Measurements from ENCODE around the gene GTF2A1L.

GTF2A1L gene

GRCh38 chr2:48624696-48625095 lies 7.0 kb downstream of the GTF2A1L start:
- Histone ChIP-seq H3K9me3 (ENCODE audit: low read length) (no peaks in the 10 kb centered on the region), H3K9ac (ENCODE audit: low read length) (no peak overlapping the region), H3K79me2 (ENCODE audit: insufficient read depth, low read length) (no peaks in the 10 kb centered on the region), H4K20me1 (ENCODE audit: insufficient read depth, low read length) (no peaks in the 10 kb centered on the region), H3K27ac (ENCODE audit: low read depth, low read length, poor library complexity, severe bottlenecking) (no peak overlapping the region), H3K36me3 (ENCODE audit: insufficient read depth, low read length) (no peaks in the 10 kb centered on the region), H3K9me2 (ENCODE audit: low read depth, low read length) (no peaks in the 10 kb centered on the region), H3K4me3 (ENCODE audit: low read depth, low read length, poor library complexity, severe bottlenecking) (no peak overlapping the region), H2AFZ (ENCODE audit: low read length) (no peak overlapping the region), H3F3A (ENCODE audit: insufficient read depth, low read length) (no peaks in the 10 kb centered on the region), H3K27me3 (ENCODE audit: insufficient read depth, low read length) (no peaks in the 10 kb centered on the region), H3K4me2 (ENCODE audit: low read length) (no peak overlapping the region), H3K4me1 (ENCODE audit: insufficient read depth, low read length, severe bottlenecking) (no peaks in the 10 kb centered on the region)
- no peak for TF ChIP-seq EZH2 (IDR thresholded peaks at IDR 0.05; ENCODE audit: borderline replicate concordance, low read length)

- H3K4me2 ChIP-seq (ENCODE audit: low read length), result no peak overlapping the region
- TF ChIP-seq EZH2 (IDR thresholded peaks at IDR 0.05; ENCODE audit: borderline replicate concordance, low read length) (no peak), CTCF (IDR thresholded peaks at IDR 0.05; ENCODE audit: low read length) (no peak)
- H4K20me1 ChIP-seq (ENCODE audit: insufficient read depth, low read length), result no peaks in the 10 kb centered on the region
- H3K9ac ChIP-seq (ENCODE audit: low read length), result no peak overlapping the region
- no peaks in the 10 kb centered on the region for H3K4me1 ChIP-seq (ENCODE audit: insufficient read depth, low read length, severe bottlenecking)
- H3K27me3 ChIP-seq (ENCODE audit: insufficient read depth, low read length), result no peaks in the 10 kb centered on the region
- no peaks in the 10 kb centered on the region for H3K9me2 ChIP-seq (ENCODE audit: low read depth, low read length)
- no peak overlapping the region for H3K27ac ChIP-seq (ENCODE audit: low read depth, low read length, poor library complexity, severe bottlenecking)
- H2AFZ ChIP-seq (ENCODE audit: low read length), result no peak overlapping the region
- no peaks in the 10 kb centered on the region for H3K36me3 ChIP-seq (ENCODE audit: insufficient read depth, low read length)
- no peak overlapping the region for H3K4me3 ChIP-seq (ENCODE audit: low read depth, low read length, poor library complexity, severe bottlenecking)
- H3K9me3 ChIP-seq (ENCODE audit: low read length), result no peaks in the 10 kb centered on the region
- H3K79me2 ChIP-seq (ENCODE audit: insufficient read depth, low read length), result no peaks in the 10 kb centered on the region
- H3F3A ChIP-seq (ENCODE audit: insufficient read depth, low read length), result no peaks in the 10 kb centered on the region
These were observed 8.4 kb downstream of the GTF2A1L start for GRCh38 chr2:48626047-48626446.

- Histone ChIP-seq H4K20me1 (ENCODE audit: insufficient read depth, low read length) (no peaks in the 10 kb centered on the region), H3K27me3 (ENCODE audit: insufficient read depth, low read length) (no peaks in the 10 kb centered on the region)
- TF ChIP-seq CTCF (IDR thresholded peaks at IDR 0.05; ENCODE audit: low read length) (no peak), EZH2 (IDR thresholded peaks at IDR 0.05; ENCODE audit: borderline replicate concordance, low read length) (no peak)
These were observed 15.5 kb downstream of the GTF2A1L start for GRCh38 chr2:48633143-48633542.

GRCh38 chr2:48635786-48636185 lies 18.1 kb downstream of the GTF2A1L start:
- Histone ChIP-seq H3K27ac (ENCODE audit: low read depth, low read length, poor library complexity, severe bottlenecking) (no peak overlapping the region), H3K9ac (ENCODE audit: low read length) (no peak overlapping the region), H3K4me2 (ENCODE audit: low read length) (no peak overlapping the region), H3K9me2 (ENCODE audit: low read depth, low read length) (no peaks in the 10 kb centered on the region), H3K4me3 (ENCODE audit: low read depth, low read length, poor library complexity, severe bottlenecking) (no peak overlapping the region), H3K27me3 (ENCODE audit: insufficient read depth, low read length) (no peaks in the 10 kb centered on the region), H3K9me3 (ENCODE audit: low read length) (no peaks in the 10 kb centered on the region), H4K20me1 (ENCODE audit: insufficient read depth, low read length) (no peaks in the 10 kb centered on the region), H3K36me3 (ENCODE audit: insufficient read depth, low read length) (no peaks in the 10 kb centered on the region), H3F3A (ENCODE audit: insufficient read depth, low read length) (no peaks in the 10 kb centered on the region), H3K4me1 (ENCODE audit: insufficient read depth, low read length, severe bottlenecking) (no peaks in the 10 kb centered on the region), H2AFZ (ENCODE audit: low read length) (no peak overlapping the region), H3K79me2 (ENCODE audit: insufficient read depth, low read length) (no peaks in the 10 kb centered on the region)
- no peak for TF ChIP-seq CTCF (IDR thresholded peaks at IDR 0.05; ENCODE audit: low read length)
- no peak for TF ChIP-seq EZH2 (IDR thresholded peaks at IDR 0.05; ENCODE audit: borderline replicate concordance, low read length)

More at GRCh38 chr2:48633143-48633542, 15.5 kb downstream of the GTF2A1L start:
- Histone ChIP-seq H3K27ac (ENCODE audit: low read depth, low read length, poor library complexity, severe bottlenecking) (no peak overlapping the region), H3F3A (ENCODE audit: insufficient read depth, low read length) (no peaks in the 10 kb centered on the region), H3K4me1 (ENCODE audit: insufficient read depth, low read length, severe bottlenecking) (no peaks in the 10 kb centered on the region), H3K9me2 (ENCODE audit: low read depth, low read length) (no peaks in the 10 kb centered on the region), H3K4me3 (ENCODE audit: low read depth, low read length, poor library complexity, severe bottlenecking) (no peak overlapping the region), H3K9me3 (ENCODE audit: low read length) (no peaks in the 10 kb centered on the region), H2AFZ (ENCODE audit: low read length) (no peak overlapping the region), H3K9ac (ENCODE audit: low read length) (no peak overlapping the region), H3K79me2 (ENCODE audit: insufficient read depth, low read length) (no peaks in the 10 kb centered on the region), H3K4me2 (ENCODE audit: low read length) (no peak overlapping the region), H3K36me3 (ENCODE audit: insufficient read depth, low read length) (no peaks in the 10 kb centered on the region)
